Mesothelial cell of epicardium (in vitro differentiated cells): ENCODE measurements around the gene CELSR3. TPM values are rescaled to one million over a fixed set of nuclear protein-coding genes. Genes with fewer than 3 reads are reported as not detected.
A peak's percentile ranks its signal among the peaks of the same experiment; 100 is the strongest.

Source experiments
- DNase-seq, 2 experiments: peaks; one replicate each; pipeline ENCODE4 v3.0.0; 2021; ENCODE audit warnings: low spot score in 2 of 2; ENCODE audit not compliant: unreplicated experiment in 2 of 2
- H3K27ac Mint-ChIP-seq: 2 replicates; pipeline ENCODE4 v1.8.0; 2021; ENCODE audit warnings: mixed read lengths
- H3K27me3 Mint-ChIP-seq: 2 replicates; pipeline ENCODE4 v1.8.0; 2021; ENCODE audit warnings: low read depth, mixed read lengths
- H3K36me3 Mint-ChIP-seq: 2 replicates; pipeline ENCODE4 v1.8.0; 2021; ENCODE audit warnings: mixed read lengths
- H3K4me1 Mint-ChIP-seq: 2 replicates; pipeline ENCODE4 v1.8.0; 2021; ENCODE audit warnings: mixed read lengths
- H3K4me3 Mint-ChIP-seq: 2 replicates; pipeline ENCODE4 v1.8.0; 2021; ENCODE audit warnings: mild to moderate bottlenecking, moderate library complexity, mixed read lengths
- H3K9me3 Mint-ChIP-seq: 2 replicates; pipeline ENCODE4 v1.8.0; 2021; ENCODE audit warnings: mixed read lengths
- total RNA-seq: library from RNA; stranded (reverse); gene quantifications from 3 replicates; pipeline ENCODE4 v1.2.1, GENCODE V29; 2021
- TF ChIP-seq, protein P1 (sequence below): fragments of 200-600 bp; sonication (generic); IDR thresholded peaks from one replicate; pipeline ENCODE4 v1.5.0; 2021; ENCODE audit warnings: antibody characterized with exemption; ENCODE audit not compliant: unreplicated experiment

Gene CELSR3
- total RNA-seq, 1 donor from 2014 or later, result 5.0 TPM

DNA sequence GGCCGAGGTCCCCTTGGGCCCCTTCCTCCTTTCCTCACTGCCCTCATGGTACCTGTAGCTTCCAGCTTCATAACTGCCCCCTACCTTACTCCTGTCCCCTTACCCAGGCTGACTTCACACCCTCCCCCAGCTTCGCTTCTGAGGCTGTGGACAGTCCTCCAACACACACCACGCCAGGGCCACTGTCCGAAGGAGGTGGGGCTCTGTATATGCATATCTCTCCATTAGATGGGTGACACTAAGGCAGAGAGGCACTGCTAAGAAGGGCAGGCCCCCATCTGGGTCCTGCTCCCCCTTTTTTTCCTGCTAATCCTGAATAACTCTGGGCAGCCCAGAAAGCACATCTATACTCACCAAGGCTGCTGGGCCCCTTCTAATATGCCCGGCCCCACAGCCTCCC lies 66.5 kb downstream of the CELSR3 start:
- no peak for DNase-seq
- peaks cover 40% of the 10 kb centered on the region for H3K4me1 Mint-ChIP-seq
- no peaks in the 10 kb centered on the region for H3K9me3 Mint-ChIP-seq
- H3K27me3 Mint-ChIP-seq, result peaks cover 11% of the 10 kb centered on the region
- H3K27ac Mint-ChIP-seq, result no peak overlapping the region
- peak overlapping the region; percentile 15 for H3K4me3 Mint-ChIP-seq
- TF ChIP-seq, protein P1, sequence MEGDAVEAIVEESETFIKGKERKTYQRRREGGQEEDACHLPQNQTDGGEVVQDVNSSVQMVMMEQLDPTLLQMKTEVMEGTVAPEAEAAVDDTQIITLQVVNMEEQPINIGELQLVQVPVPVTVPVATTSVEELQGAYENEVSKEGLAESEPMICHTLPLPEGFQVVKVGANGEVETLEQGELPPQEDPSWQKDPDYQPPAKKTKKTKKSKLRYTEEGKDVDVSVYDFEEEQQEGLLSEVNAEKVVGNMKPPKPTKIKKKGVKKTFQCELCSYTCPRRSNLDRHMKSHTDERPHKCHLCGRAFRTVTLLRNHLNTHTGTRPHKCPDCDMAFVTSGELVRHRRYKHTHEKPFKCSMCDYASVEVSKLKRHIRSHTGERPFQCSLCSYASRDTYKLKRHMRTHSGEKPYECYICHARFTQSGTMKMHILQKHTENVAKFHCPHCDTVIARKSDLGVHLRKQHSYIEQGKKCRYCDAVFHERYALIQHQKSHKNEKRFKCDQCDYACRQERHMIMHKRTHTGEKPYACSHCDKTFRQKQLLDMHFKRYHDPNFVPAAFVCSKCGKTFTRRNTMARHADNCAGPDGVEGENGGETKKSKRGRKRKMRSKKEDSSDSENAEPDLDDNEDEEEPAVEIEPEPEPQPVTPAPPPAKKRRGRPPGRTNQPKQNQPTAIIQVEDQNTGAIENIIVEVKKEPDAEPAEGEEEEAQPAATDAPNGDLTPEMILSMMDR, result no peak
- H3K36me3 Mint-ChIP-seq, result peaks cover 6% of the 10 kb centered on the region

DNA sequence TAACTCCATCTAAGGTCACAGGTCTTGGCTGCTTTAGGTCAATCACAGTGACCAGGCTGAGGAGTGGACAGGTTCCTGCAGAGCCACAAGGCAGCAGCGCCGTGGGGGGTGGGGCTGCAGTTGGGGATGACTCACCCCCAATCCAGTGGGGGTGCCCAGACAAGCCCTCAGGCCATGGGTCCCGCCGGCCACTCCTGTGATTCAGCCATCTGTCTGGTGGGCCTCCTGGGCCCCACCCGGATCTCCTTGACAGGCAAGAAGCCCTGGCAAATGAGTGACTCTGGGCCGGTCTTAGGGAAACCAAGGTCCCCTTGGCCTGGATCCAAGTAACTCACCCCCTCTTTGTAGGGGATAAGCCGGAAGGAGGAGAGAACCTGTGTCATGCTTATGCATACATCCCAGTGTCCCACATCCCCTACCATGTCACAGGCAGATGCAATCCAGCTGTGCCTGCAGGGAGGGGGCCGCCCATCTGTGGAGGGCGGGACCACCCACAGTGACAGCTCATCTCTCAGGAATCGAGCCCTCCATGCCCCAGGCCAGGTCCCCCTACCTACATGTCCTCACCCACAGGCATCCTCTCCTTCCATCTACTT lies 67.1 kb downstream of the CELSR3 start:
- Mint-ChIP-seq H3K4me1 (peaks cover 40% of the 10 kb centered on the region), H3K9me3 (no peaks in the 10 kb centered on the region), H3K36me3 (peaks cover 3% of the 10 kb centered on the region), H3K4me3 (peak overlapping the region; percentile 22), H3K27me3 (peaks cover 11% of the 10 kb centered on the region), H3K27ac (no peak overlapping the region)
- DNase-seq, result no peak
- TF ChIP-seq, protein P1, result no peak

DNA sequence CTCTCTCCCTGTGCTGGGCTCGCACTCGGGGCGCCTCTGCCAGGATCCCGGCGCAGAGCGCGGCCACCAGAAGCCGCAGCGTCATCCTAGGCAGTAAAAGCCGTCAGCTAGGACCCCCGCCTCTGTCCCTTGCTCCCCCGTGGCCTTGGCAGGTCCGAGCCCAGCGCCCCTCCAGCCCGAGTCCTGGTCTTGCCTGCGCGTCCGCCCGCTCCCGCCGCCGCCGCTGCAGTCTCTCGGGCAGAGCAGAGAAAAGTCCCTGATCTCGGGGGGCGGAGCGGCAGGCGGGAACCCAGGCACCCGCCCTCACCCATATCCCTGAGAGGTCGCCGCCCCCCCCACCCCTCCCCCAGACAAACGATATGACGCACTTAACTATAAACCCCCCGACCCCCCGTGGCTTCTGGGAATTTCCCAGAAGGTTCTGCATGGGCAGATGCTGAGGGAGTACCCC lies 67.6 kb downstream of the CELSR3 start, which contains the start of gene COL7A1:
COL7A1 (minus strand) TSS at position 255 of the 451 bp plus-strand sequence; CDS start at position 85, 170 bp downstream.
- Mint-ChIP-seq H3K4me1 (peaks cover 40% of the 10 kb centered on the region), H3K27ac (no peak within 1 kb of the TSS), H3K9me3 (no peaks in the 10 kb centered on the region), H3K36me3 (peaks cover 2% of the 10 kb centered on the region), H3K27me3 (peaks cover 11% of the 10 kb centered on the region), H3K4me3 (peak within 1 kb of the TSS; percentile 22)
- TF ChIP-seq, protein P1, result no peak
- no peak for DNase-seq

DNA sequence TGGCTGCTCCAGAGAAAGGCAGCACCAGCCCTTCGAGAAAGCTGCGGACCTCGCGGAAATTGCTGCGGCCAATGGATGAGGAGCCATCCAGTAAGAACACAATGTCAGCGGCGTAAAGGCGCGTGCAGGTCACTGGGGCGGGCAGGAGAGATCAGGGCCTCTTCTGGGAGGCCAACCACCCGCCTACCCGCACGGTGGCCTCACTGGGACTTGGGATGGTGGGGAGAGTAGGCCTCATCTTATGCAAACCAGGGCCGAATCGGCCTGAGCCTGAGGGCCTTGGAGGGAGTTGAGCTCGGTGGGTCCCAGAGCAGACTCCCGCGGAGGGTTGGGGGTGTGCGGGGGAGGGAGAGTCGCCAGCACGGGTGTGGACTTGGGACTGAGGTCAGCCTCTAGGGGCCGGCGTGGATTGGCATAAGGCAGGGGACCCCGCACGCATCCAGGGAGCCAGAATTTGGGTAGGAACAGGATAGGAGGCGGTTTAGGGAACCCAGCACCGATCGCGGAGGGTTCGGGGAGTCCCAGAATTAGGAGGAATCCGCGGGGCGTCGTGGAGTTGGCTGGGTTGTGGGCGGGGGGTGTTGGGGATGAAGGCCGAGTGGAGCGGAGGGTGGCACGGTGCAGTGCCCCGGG lies 68.2 kb downstream of the CELSR3 start:
- H3K27ac Mint-ChIP-seq, result no peak overlapping the region
- H3K27me3 Mint-ChIP-seq, result peaks cover 11% of the 10 kb centered on the region
- no peak for DNase-seq

DNA sequence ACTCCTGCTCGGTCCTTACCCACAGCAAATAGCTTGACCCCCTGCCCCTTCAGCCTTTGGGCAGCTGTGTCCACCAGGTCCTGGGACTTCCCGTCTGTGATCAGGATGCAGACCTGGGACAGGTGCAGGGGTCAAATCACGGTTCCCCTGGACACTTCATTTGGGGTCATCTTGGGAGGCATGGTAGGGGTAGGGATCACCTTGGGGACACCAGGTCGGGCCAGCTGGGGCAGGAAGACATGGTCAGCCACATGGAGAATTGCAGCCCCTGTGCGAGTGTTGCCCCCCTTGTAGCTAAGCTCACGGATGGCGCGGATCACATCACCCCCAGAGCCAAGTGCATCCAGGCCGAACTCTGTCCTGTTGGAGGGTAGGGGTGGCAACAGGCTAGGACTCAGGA lies 69.3 kb downstream of the CELSR3 start:
- Mint-ChIP-seq H3K27me3 (peaks cover 11% of the 10 kb centered on the region), H3K9me3 (no peaks in the 10 kb centered on the region), H3K4me3 (no peak overlapping the region), H3K36me3 (no peaks in the 10 kb centered on the region), H3K27ac (no peak overlapping the region), H3K4me1 (peaks cover 28% of the 10 kb centered on the region)
- TF ChIP-seq, protein P1, result no peak
- no peak for DNase-seq

More for the DNA sequence above, 68.2 kb downstream of the CELSR3 start:
- no peak overlapping the region for H3K4me3 Mint-ChIP-seq
- H3K4me1 Mint-ChIP-seq, result peaks cover 40% of the 10 kb centered on the region
- TF ChIP-seq, protein P1, result no peak
- peaks cover 2% of the 10 kb centered on the region for H3K36me3 Mint-ChIP-seq
- H3K9me3 Mint-ChIP-seq, result no peaks in the 10 kb centered on the region
